GM21367 (cell line): ENCODE measurements around the gene IL17RD.

Experiments used
- ATAC-seq: cut with Tn5 transposase; IDR thresholded peaks from one replicate; pipeline ENCODE4 v1.9.1; 2021; ENCODE audit not compliant: unreplicated experiment

The IL17RD gene

GRCh38 chr3:57130571-57131209, 34.5 kb downstream of the IL17RD start:
- ATAC-seq = no peak

- no peak for ATAC-seq
Measured at GRCh38 chr3:57128826-57129667, 36.1 kb downstream of the IL17RD start.

GRCh38 chr3:57127891-57128518, 37.1 kb downstream of the IL17RD start:
- ATAC-seq = no peak

GRCh38 chr3:57126244-57126643, 38.9 kb downstream of the IL17RD start:
- no peak for ATAC-seq

GRCh38 chr3:57120451-57121174, 44.5 kb downstream of the IL17RD start:
- no peak for ATAC-seq

- ATAC-seq = no peak
Measured at GRCh38 chr3:57120040-57120439, 45.1 kb downstream of the IL17RD start.

GRCh38 chr3:57118254-57118653, 46.9 kb downstream of the IL17RD start:
- no peak for ATAC-seq

GRCh38 chr3:57116501-57116900, 48.7 kb downstream of the IL17RD start:
- no peak for ATAC-seq

GRCh38 chr3:57112206-57112605, 52.9 kb downstream of the IL17RD start:
- no peak for ATAC-seq

- ATAC-seq = no peak
Measured at GRCh38 chr3:57110798-57111197, 54.4 kb downstream of the IL17RD start.

- ATAC-seq = no peak
Measured at GRCh38 chr3:57110214-57110613, 54.9 kb downstream of the IL17RD start.

- no peak for ATAC-seq
Measured at GRCh38 chr3:57109437-57110199, 55.5 kb downstream of the IL17RD start.

GRCh38 chr3:57108684-57109083, 56.5 kb downstream of the IL17RD start:
- no peak for ATAC-seq

GRCh38 chr3:57105585-57105984, 59.6 kb downstream of the IL17RD start:
- ATAC-seq = no peak

GRCh38 chr3:57100046-57100695, 65.0 kb downstream of the IL17RD start:
- no peak for ATAC-seq

- no peak for ATAC-seq
Measured at GRCh38 chr3:57098418-57099310, 66.5 kb downstream of the IL17RD start.

- ATAC-seq = no peak
Measured at GRCh38 chr3:57097536-57097935, 67.6 kb downstream of the IL17RD start.

- no peak for ATAC-seq
Measured at GRCh38 chr3:57095363-57095762, 69.8 kb downstream of the IL17RD start.

- ATAC-seq = no peak
Measured at GRCh38 chr3:57094575-57094974, 70.6 kb downstream of the IL17RD start.
